ENCODE data around the gene THRB. TPM values are rescaled to one million over a fixed set of nuclear protein-coding genes. Genes with fewer than 3 reads are reported as not detected.

THRB gene
- total and polyA plus RNA-seq, 10 donors: 1.00 to 26.6 (median 16.2) TPM

DNA sequence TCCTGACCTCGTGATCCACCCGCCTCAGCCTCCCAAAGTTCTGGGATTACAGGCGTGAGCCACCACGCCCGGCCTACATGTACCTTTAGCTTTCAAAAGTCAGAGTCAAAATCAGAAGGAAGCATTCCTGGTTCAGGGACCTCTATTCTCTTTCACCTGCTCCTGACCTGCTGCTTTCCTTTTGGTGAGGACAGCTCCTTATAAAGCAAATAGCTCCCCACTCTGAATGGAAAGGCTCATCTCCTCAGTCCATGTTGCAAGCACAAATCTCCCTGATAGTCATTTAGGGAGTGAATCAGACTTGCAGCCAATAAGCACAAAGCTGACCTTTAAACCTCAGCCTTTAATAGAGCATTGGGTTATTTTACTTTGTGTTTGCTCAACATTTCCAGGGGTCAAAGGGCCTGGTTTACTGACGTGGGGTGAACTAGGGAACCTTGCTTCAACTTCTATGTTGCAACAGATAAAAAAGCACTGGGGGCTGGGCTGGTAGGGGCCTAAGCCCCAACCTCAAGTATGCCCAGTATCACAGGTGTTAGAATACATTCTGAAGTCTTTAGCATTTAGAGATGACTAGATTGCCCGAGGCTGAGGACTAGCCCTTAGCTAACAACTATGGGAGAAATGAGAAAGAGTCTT lies 43.1 kb downstream of the THRB start:
- TF ChIP-seq POLR2A (IDR thresholded peaks at IDR 0.05) (no peak), POLR2AphosphoS5 (IDR thresholded peaks at IDR 0.05) (no peak)
- TF ChIP-seq, protein P1, sequence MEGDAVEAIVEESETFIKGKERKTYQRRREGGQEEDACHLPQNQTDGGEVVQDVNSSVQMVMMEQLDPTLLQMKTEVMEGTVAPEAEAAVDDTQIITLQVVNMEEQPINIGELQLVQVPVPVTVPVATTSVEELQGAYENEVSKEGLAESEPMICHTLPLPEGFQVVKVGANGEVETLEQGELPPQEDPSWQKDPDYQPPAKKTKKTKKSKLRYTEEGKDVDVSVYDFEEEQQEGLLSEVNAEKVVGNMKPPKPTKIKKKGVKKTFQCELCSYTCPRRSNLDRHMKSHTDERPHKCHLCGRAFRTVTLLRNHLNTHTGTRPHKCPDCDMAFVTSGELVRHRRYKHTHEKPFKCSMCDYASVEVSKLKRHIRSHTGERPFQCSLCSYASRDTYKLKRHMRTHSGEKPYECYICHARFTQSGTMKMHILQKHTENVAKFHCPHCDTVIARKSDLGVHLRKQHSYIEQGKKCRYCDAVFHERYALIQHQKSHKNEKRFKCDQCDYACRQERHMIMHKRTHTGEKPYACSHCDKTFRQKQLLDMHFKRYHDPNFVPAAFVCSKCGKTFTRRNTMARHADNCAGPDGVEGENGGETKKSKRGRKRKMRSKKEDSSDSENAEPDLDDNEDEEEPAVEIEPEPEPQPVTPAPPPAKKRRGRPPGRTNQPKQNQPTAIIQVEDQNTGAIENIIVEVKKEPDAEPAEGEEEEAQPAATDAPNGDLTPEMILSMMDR (IDR thresholded peaks at IDR 0.05 in 8 of 11, conservative IDR thresholded peaks at IDR 0.05 in 3 of 11): no peak
- H3K36me3 ChIP-seq: no peaks in the 10 kb centered on the region
- no peak overlapping the region for H3K4me3 ChIP-seq
- intact Hi-C loops (cut with DNase I; ENCODE audit: low total_unique reads): no loop called here
- no peaks in the 10 kb centered on the region for H3K9me3 ChIP-seq
- WGBS, 5 donors: 80 to 91% (median 82%) methylated on average over 7 of the region's 7 CpGs
- DNase-seq: no peak
- peaks cover 0 to 10% (median 0%) of the 10 kb centered on the region in 6 donors for H3K4me1 ChIP-seq
- no peak overlapping the region for H3K27ac ChIP-seq
- H3K27me3 ChIP-seq (replicated peaks in 1 of 7): no peaks in the 10 kb centered on the region

DNA sequence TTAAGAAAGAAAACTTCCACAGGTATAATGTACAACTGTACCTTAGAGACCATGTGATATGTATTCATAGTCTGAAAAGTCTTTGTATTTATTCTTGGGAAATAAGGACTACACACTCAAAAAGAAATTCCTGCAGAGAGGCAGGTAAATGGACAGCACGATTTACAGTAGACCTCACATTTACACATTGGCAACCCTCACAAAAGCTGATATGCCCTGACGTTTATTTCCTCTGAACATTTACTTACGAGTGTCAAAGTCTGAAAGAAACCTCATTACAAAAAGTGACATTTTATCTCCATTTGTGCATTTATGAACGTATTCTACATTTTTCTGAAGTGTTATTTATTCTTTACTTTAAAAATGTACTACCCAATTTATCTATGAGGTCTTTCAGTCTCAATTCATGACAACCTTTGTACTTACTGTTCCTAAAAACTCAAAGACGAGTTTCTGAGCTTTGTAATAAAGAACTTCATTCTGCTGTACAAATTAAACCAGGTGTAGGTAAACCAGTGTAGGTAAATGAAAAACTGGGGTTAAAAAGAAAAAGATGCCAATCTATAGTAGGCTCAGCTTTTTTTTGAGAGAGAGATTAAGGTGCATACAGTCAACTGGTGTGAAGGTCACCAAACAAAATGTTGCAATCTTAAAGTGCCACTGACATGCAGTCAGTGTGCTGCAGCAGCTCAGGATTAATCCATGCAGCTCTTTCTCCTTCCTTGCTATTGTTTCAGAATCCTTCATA lies 44.3 kb downstream of the THRB start:
- Histone ChIP-seq H3K4me1 (peaks cover 0 to 10% (median 0%) of the 10 kb centered on the region in 6 donors), H3K36me3 (no peaks in the 10 kb centered on the region), H3K9me3 (no peaks in the 10 kb centered on the region), H3K27ac (no peak overlapping the region), H3K4me3 (no peak overlapping the region), H3K27me3 (replicated peaks in 1 of 7) (no peaks in the 10 kb centered on the region)
- TF ChIP-seq, protein P1 (IDR thresholded peaks at IDR 0.05 in 8 of 11, conservative IDR thresholded peaks at IDR 0.05 in 3 of 11): no peak
- TF ChIP-seq POLR2AphosphoS5 (IDR thresholded peaks at IDR 0.05) (no peak), POLR2A (IDR thresholded peaks at IDR 0.05) (no peak)
- intact Hi-C loops (cut with DNase I; ENCODE audit: low total_unique reads): no loop called here
- WGBS, 5 donors: 64 to 83% (median 73%) methylated on average over 5 of the region's 5 CpGs
- no peak for DNase-seq

- no peaks in the 10 kb centered on the region for H3K36me3 ChIP-seq
- H3K27me3 ChIP-seq (replicated peaks in 1 of 7): no peaks in the 10 kb centered on the region
- TF ChIP-seq, protein P1 (IDR thresholded peaks at IDR 0.05 in 8 of 11, conservative IDR thresholded peaks at IDR 0.05 in 3 of 11): no peak
- TF ChIP-seq POLR2AphosphoS5 (IDR thresholded peaks at IDR 0.05) (no peak), POLR2A (IDR thresholded peaks at IDR 0.05) (no peak)
- intact Hi-C loops (cut with DNase I; ENCODE audit: low total_unique reads): no loop called here
- peaks cover 0 to 10% (median 0%) of the 10 kb centered on the region in 6 donors for H3K4me1 ChIP-seq
- H3K27ac ChIP-seq: no peak overlapping the region
- 91 to 97% (median 93%) methylated on average over 6 of the region's 6 CpGs for WGBS, 5 donors
- no peak for DNase-seq
- H3K4me3 ChIP-seq: no peak overlapping the region
- H3K9me3 ChIP-seq: no peaks in the 10 kb centered on the region
These were observed 46.8 kb downstream of the THRB start for GRCh38 chr3:24447836-24448235.

GRCh38 chr3:24446032-24446431 lies 48.6 kb downstream of the THRB start:
- H3K36me3 ChIP-seq: no peaks in the 10 kb centered on the region
- intact Hi-C loops (cut with DNase I; ENCODE audit: low total_unique reads): no loop called here
- no peak overlapping the region for H3K27ac ChIP-seq
- H3K27me3 ChIP-seq (replicated peaks in 1 of 7): no peaks in the 10 kb centered on the region
- peaks cover 0 to 6% (median 0%) of the 10 kb centered on the region in 6 donors for H3K4me1 ChIP-seq
- TF ChIP-seq POLR2AphosphoS5 (IDR thresholded peaks at IDR 0.05): no peak
- TF ChIP-seq POLR2A (IDR thresholded peaks at IDR 0.05): no peak
- TF ChIP-seq, protein P1 (IDR thresholded peaks at IDR 0.05 in 8 of 11, conservative IDR thresholded peaks at IDR 0.05 in 3 of 11): no peak
- WGBS, 5 donors: 80 to 94% (median 89%) methylated on average over 1 of the region's 1 CpG
- no peaks in the 10 kb centered on the region for H3K9me3 ChIP-seq
- no peak for DNase-seq
- no peak overlapping the region for H3K4me3 ChIP-seq
